GM18858 (cell line): ENCODE measurements around the gene FXYD3.

Source experiments
- ATAC-seq: cut with Tn5 transposase; IDR thresholded peaks from one replicate; pipeline ENCODE4 v1.9.1; 2021; ENCODE audit not compliant: unreplicated experiment

Gene FXYD3

GRCh38 chr19:35157431-35157830 lies 41.8 kb downstream of the FXYD3 start:
- ATAC-seq = no peak

GRCh38 chr19:35159606-35160005 lies 44.0 kb downstream of the FXYD3 start:
- no peak for ATAC-seq

GRCh38 chr19:35160629-35161433 lies 45.2 kb downstream of the FXYD3 start:
- no peak for ATAC-seq

- no peak for ATAC-seq
Observed at GRCh38 chr19:35161434-35161743, 45.8 kb downstream of the FXYD3 start.

- ATAC-seq = no peak
Observed at GRCh38 chr19:35162471-35163326, 47.1 kb downstream of the FXYD3 start.

- ATAC-seq = no peak
Observed at GRCh38 chr19:35164418-35164817, 48.8 kb downstream of the FXYD3 start.

- no peak for ATAC-seq
Observed at GRCh38 chr19:35165200-35166058, 49.8 kb downstream of the FXYD3 start.

- no peak for ATAC-seq
Observed at GRCh38 chr19:35166100-35167063, 50.8 kb downstream of the FXYD3 start.

- ATAC-seq = no peak
Observed at GRCh38 chr19:35167251-35168119, 51.9 kb downstream of the FXYD3 start.

GRCh38 chr19:35168196-35168595 lies 52.6 kb downstream of the FXYD3 start:
- ATAC-seq = no peak

- no peak for ATAC-seq
Observed at GRCh38 chr19:35169221-35169995, 53.8 kb downstream of the FXYD3 start.

- ATAC-seq = no peak
Observed at GRCh38 chr19:35170359-35171061, 54.9 kb downstream of the FXYD3 start.

GRCh38 chr19:35171730-35172129 lies 56.1 kb downstream of the FXYD3 start:
- ATAC-seq = no peak
